ENCODE data around the gene KCNJ12.

GRCh38 chr17:21388944-21389343 is 12.8 kb downstream of the KCNJ12 start:
- TF ChIP-seq, protein P1, sequence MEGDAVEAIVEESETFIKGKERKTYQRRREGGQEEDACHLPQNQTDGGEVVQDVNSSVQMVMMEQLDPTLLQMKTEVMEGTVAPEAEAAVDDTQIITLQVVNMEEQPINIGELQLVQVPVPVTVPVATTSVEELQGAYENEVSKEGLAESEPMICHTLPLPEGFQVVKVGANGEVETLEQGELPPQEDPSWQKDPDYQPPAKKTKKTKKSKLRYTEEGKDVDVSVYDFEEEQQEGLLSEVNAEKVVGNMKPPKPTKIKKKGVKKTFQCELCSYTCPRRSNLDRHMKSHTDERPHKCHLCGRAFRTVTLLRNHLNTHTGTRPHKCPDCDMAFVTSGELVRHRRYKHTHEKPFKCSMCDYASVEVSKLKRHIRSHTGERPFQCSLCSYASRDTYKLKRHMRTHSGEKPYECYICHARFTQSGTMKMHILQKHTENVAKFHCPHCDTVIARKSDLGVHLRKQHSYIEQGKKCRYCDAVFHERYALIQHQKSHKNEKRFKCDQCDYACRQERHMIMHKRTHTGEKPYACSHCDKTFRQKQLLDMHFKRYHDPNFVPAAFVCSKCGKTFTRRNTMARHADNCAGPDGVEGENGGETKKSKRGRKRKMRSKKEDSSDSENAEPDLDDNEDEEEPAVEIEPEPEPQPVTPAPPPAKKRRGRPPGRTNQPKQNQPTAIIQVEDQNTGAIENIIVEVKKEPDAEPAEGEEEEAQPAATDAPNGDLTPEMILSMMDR (CRISPR knock-in tag; IDR thresholded peaks at IDR 0.05) = no peak
- TF ChIP-seq SMC3 (IDR thresholded peaks at IDR 0.05; ENCODE audit: low read length) (no peak), EED (CRISPR knock-in tag; IDR thresholded peaks at IDR 0.05) (no peak), RBM22 (optimal IDR thresholded peaks at IDR 0.05; ENCODE audit: low read length) (no peak), FLYWCH1 (CRISPR knock-in tag; IDR thresholded peaks at IDR 0.05) (no peak), TCF7L2 (IDR thresholded peaks at IDR 0.05; ENCODE audit: low read depth, low read length) (no peak), ZNF546 (CRISPR knock-in tag; conservative IDR thresholded peaks at IDR 0.05) (no peak), SUZ12 (IDR thresholded peaks at IDR 0.05; ENCODE audit: low read depth, low read length) (no peak)

All from HepG2 (cell line).